ENCODE measurements around the gene HOMER2. TPM values are rescaled to one million over a fixed set of nuclear protein-coding genes. Genes with fewer than 3 reads are reported as not detected.
"Not testable (repeated sequence)": the region's sequence is repeated elsewhere in the genome, so short reads cannot be mapped to it uniquely, and the experiment has no call there.

HOMER2 gene
- total and polyA plus RNA-seq, 2 experiments from 2014 or later: 24.4 to 54.5 TPM

- Histone ChIP-seq H3K27me3 (peaks cover 14% of the 10 kb centered on the region), H3K36me3 (no peaks in the 10 kb centered on the region), H3K27ac (no peak overlapping the region), H3K9me3 (ENCODE audit: low read depth) (no peaks in the 10 kb centered on the region), H3K4me3 (no peak overlapping the region), H3K4me1 (ENCODE audit: low read depth) (no peaks in the 10 kb centered on the region)
- no peak for TF ChIP-seq CTCF (IDR thresholded peaks at IDR 0.05; ENCODE audit: low read depth, low read length)
- DNase-seq (ENCODE audit: low read depth in 1 of 2, low spot score in 1 of 2): no peak
Observed at GRCh38 chr15:82944821-82945220, 7.7 kb downstream of the HOMER2 start.

DNA sequence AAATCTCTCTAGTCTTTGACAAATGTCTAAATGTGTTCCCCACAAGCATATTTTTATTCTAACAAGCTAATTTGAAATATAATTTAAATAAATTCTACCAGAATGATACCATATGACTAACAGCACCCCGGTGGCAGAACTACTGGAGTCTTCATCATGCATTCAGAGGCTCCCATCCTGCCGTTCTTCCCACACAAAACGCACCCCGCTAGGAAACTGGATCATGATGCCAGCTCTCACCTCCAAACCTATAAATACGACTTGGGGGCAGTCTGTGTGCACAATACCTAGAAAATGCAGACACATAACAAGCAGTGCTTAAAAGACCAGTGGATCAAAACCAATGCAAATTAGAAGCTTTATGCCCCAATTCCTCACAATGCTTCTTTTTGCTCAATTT lies 8.5 kb downstream of the HOMER2 start:
- no peaks in the 10 kb centered on the region for H3K9me3 ChIP-seq (ENCODE audit: low read depth)
- peaks cover 6% of the 10 kb centered on the region for H3K27me3 ChIP-seq
- no peak overlapping the region for H3K27ac ChIP-seq
- H3K36me3 ChIP-seq: no peaks in the 10 kb centered on the region
- no peak for DNase-seq (ENCODE audit: low read depth in 1 of 2, low spot score in 1 of 2)
- no peaks in the 10 kb centered on the region for H3K4me1 ChIP-seq (ENCODE audit: low read depth)
- no peak for TF ChIP-seq CTCF (IDR thresholded peaks at IDR 0.05; ENCODE audit: low read depth, low read length)
- H3K4me3 ChIP-seq: no peak overlapping the region

GRCh38 chr15:82943176-82943575 lies 9.3 kb downstream of the HOMER2 start:
- Histone ChIP-seq H3K27ac (no peak overlapping the region), H3K4me3 (no peak overlapping the region), H3K36me3 (no peaks in the 10 kb centered on the region), H3K27me3 (no peaks in the 10 kb centered on the region), H3K9me3 (ENCODE audit: low read depth) (no peaks in the 10 kb centered on the region), H3K4me1 (ENCODE audit: low read depth) (no peaks in the 10 kb centered on the region)
- no peak for DNase-seq (ENCODE audit: low read depth in 1 of 2, low spot score in 1 of 2)
- TF ChIP-seq CTCF (IDR thresholded peaks at IDR 0.05; ENCODE audit: low read depth, low read length): no peak

GRCh38 chr15:82942691-82943090 lies 9.8 kb downstream of the HOMER2 start:
- Histone ChIP-seq H3K36me3 (no peaks in the 10 kb centered on the region), H3K4me1 (ENCODE audit: low read depth) (no peaks in the 10 kb centered on the region), H3K4me3 (no peak overlapping the region), H3K27ac (no peak overlapping the region), H3K9me3 (ENCODE audit: low read depth) (no peaks in the 10 kb centered on the region), H3K27me3 (no peaks in the 10 kb centered on the region)
- no peak for TF ChIP-seq CTCF (IDR thresholded peaks at IDR 0.05; ENCODE audit: low read depth, low read length)
- DNase-seq (ENCODE audit: low read depth in 1 of 2, low spot score in 1 of 2): no peak

GRCh38 chr15:82939678-82940077 lies 12.8 kb downstream of the HOMER2 start:
- H3K4me1 ChIP-seq (ENCODE audit: low read depth); H3K36me3 ChIP-seq: not testable (repeated sequence)

GRCh38 chr15:82937712-82938058 lies 14.8 kb downstream of the HOMER2 start:
- Histone ChIP-seq H3K4me3 (no peak overlapping the region), H3K4me1 (ENCODE audit: low read depth) (no peaks in the 10 kb centered on the region), H3K9me3 (ENCODE audit: low read depth) (no peaks in the 10 kb centered on the region), H3K27ac (no peak overlapping the region), H3K36me3 (no peaks in the 10 kb centered on the region), H3K27me3 (no peaks in the 10 kb centered on the region)
- no peak for DNase-seq (ENCODE audit: low read depth in 1 of 2, low spot score in 1 of 2)
- no peak for TF ChIP-seq CTCF (IDR thresholded peaks at IDR 0.05; ENCODE audit: low read depth, low read length)

More at GRCh38 chr15:82939678-82940077, 12.8 kb downstream of the HOMER2 start:
- not testable (repeated sequence) for DNase-seq (ENCODE audit: low read depth in 1 of 2, low spot score in 1 of 2); H3K27me3 ChIP-seq; H3K27ac ChIP-seq; H3K4me3 ChIP-seq; H3K9me3 ChIP-seq (ENCODE audit: low read depth)
